Adrenal gland (tissue), 12 donors: Measurements from ENCODE around the gene MGAT5. TPM values are rescaled to one million over a fixed set of nuclear protein-coding genes. Genes with fewer than 3 reads are reported as not detected.

ENCODE experiments used
- DNase-seq, 7 donors: peaks; one replicate each; pipeline ENCODE4 v3.0.0-alpha.2; 2019 to 2020
- H3K27ac ChIP-seq, 5 donors: fragments of 200-600 bp; sonication (generic) in 4 of 5; 1 replicate in 3 of 5; 2 replicates in 2 of 5; pipeline versions ENCODE4 v1.5.1 to v1.8.0; 2016 to 2020; ENCODE audit warnings: mild to moderate bottlenecking in 1 of 5
- H3K27me3 ChIP-seq: fragments of 200-600 bp; 2 replicates; pipeline ENCODE4 v1.8.0; 2021
- H3K36me3 ChIP-seq, 2 donors: fragments of 200-600 bp; replicated peaks in 1 of 2; 1 replicate in 1 of 2; 2 replicates in 1 of 2; pipeline versions ENCODE4 v1.5.1 to v1.8.0; 2018 to 2022
- H3K4me1 ChIP-seq, 2 donors: fragments of 200-600 bp; replicated peaks in 1 of 2; 1 replicate in 1 of 2; 2 replicates in 1 of 2; pipeline versions ENCODE4 v1.5.1 to v1.8.0; 2018 to 2021
- H3K4me3 ChIP-seq, 4 donors: fragments of 200-600 bp; sonication (generic) in 3 of 4; one replicate each; pipeline ENCODE4 v1.5.1; 2016 to 2018
- H3K9me3 ChIP-seq, 3 donors: fragments of 200-600 bp; sonication (generic) in 1 of 3; replicated peaks in 1 of 3; 1 replicate in 2 of 3; 2 replicates in 1 of 3; pipeline versions ENCODE4 v1.5.1 to v1.8.0; 2016 to 2021
- CTCF ChIP-seq, 6 experiments: fragments of 450-650 bp in 4 of 6; fragments of 200-600 bp in 2 of 6; sonication (generic) in 1 of 6; IDR thresholded peaks; 1 replicate in 5 of 6; 2 replicates in 1 of 6; pipeline versions ENCODE4 v1.5.1 to v1.8.0; 2016 to 2021; ENCODE audit warnings: antibody characterized with exemption in 6 of 6, mild to moderate bottlenecking in 2 of 6, moderate library complexity in 1 of 6
- POLR2A ChIP-seq, 2 donors: fragments of 450-650 bp; IDR thresholded peaks; one replicate each; pipeline ENCODE4 v1.6.1; 2017; ENCODE audit warnings: antibody characterized with exemption in 2 of 2, mild to moderate bottlenecking in 2 of 2, moderate library complexity in 1 of 2
- WGBS, 4 donors: extraction: QIAGEN DNeasy Blood & Tissue Kit in 2 of 4; methylation state at CpG; one replicate each; pipeline versions ENCODE4 v1.1.5 to v1.1.7; 2013 to 2017; 5-methylcytosine and 5-hydroxymethylcytosine counted together
- intact Hi-C, 2 donors: fragments of 100-400 bp; cut with DNase I; formaldehyde crosslinking; loops; one replicate each; pipeline versions ENCODE4 v1.14.1 to v1.15.0; 2022 to 2023
- polyA plus RNA-seq, 3 donors: library from polyadenylated mRNA; stranded (reverse); fragments of 200-250 nt in 2 of 3; fragments of 350-450 nt in 1 of 3; fragmentation: Illumina TruSeq in 1 of 3; extraction: RNeasy Lipid Tissue Mini Kit (QIAGEN cat#74804) in 1 of 3; gene quantifications; one replicate each; pipeline ENCODE4 v1.2.3, GENCODE V29; 2013 to 2014
- total RNA-seq, 9 donors: library from RNA; depleted of rRNA in 4 of 9; stranded (reverse); fragments of >200 nt in 4 of 9; fragments of 120-200 nt in 1 of 9; fragmentation: NEBNext Ultra II Directional in 1 of 9; extraction: Animal tissue kit (Norgen Biotek cat#: 25700) in 1 of 9; gene quantifications; one replicate each; pipeline versions ENCODE4 v1.1.0 to v1.2.4, GENCODE V29; 2013 to 2023
- donor health status: healthy with polysubstance abuse.
- donor health status: Bipolar disorder and iron deficiency.
- donor health status: DM: yes; HTN: yes; CAD: no.
- donor health status: DM: no; HTN: no; CAD: no.
- donor health status: DM: no; HTN: no; CAD: no.
- donor health status: DM: yes; HTN: yes; CAD: no.

Gene MGAT5
- total and polyA plus RNA-seq, 12 donors: 2.9 to 74.6 (median 41.1) TPM

GRCh38 chr2:134246154-134246874, 7.6 kb upstream of the MGAT5 start:
- Histone ChIP-seq H3K27ac (no peak overlapping the region), H3K36me3 (no peaks in the 10 kb centered on the region), H3K27me3 (no peaks in the 10 kb centered on the region), H3K4me1 (peaks cover 0 to 7% of the 10 kb centered on the region in 2 donors), H3K9me3 (no peaks in the 10 kb centered on the region), H3K4me3 (no peak overlapping the region)
- WGBS, 4 donors: 66 to 82% (median 79%) methylated on average over 7 of the region's 7 CpGs
- DNase-seq: no peak
- no peak for TF ChIP-seq CTCF (IDR thresholded peaks at IDR 0.05)
- no peak for TF ChIP-seq POLR2A (IDR thresholded peaks at IDR 0.05)
- intact Hi-C loops: loop anchor here (5.0 to 10.0 kb wide), 4 partner anchors 122 to 362 kb away; no protein-coding TSS in a partner anchor

- TF ChIP-seq POLR2A (IDR thresholded peaks at IDR 0.05) (no peak), CTCF (IDR thresholded peaks at IDR 0.05) (no peak)
- no peak overlapping the region for H3K27ac ChIP-seq
- H3K9me3 ChIP-seq: no peaks in the 10 kb centered on the region
- no peaks in the 10 kb centered on the region for H3K27me3 ChIP-seq
- intact Hi-C loops: loop anchor here (5.0 to 10.0 kb wide), 4 partner anchors 123 to 363 kb away; no protein-coding TSS in a partner anchor
- 79 to 96% (median 93%) methylated on average over 1 of the region's 1 CpG for whole genome bisulfite sequencing, 4 donors
- DNase-seq: no peak
- H3K4me1 ChIP-seq: peaks cover 0 to 7% of the 10 kb centered on the region in 2 donors
- H3K36me3 ChIP-seq: no peaks in the 10 kb centered on the region
- H3K4me3 ChIP-seq: no peak overlapping the region
These were observed 6.2 kb upstream of the MGAT5 start for GRCh38 chr2:134247679-134248078.

GRCh38 chr2:134248913-134249312, 5.0 kb upstream of the MGAT5 start:
- no peaks in the 10 kb centered on the region for H3K9me3 ChIP-seq
- H3K27me3 ChIP-seq: no peaks in the 10 kb centered on the region
- peaks cover 0 to 7% of the 10 kb centered on the region in 2 donors for H3K4me1 ChIP-seq
- H3K4me3 ChIP-seq: no peak overlapping the region
- intact Hi-C loops: loop anchor here (5.0 to 10.0 kb wide), 4 partner anchors 124 to 364 kb away; no protein-coding TSS in a partner anchor
- no peaks in the 10 kb centered on the region for H3K36me3 ChIP-seq
- no peak overlapping the region for H3K27ac ChIP-seq
- no peak for DNase-seq
- 88 to 100% (median 97%) methylated on average over 2 of the region's 2 CpGs for WGBS, 4 donors
- TF ChIP-seq CTCF (IDR thresholded peaks at IDR 0.05) (no peak), POLR2A (IDR thresholded peaks at IDR 0.05) (no peak)

GRCh38 chr2:134249755-134250154, 4.1 kb upstream of the MGAT5 start:
- no peak for DNase-seq
- Histone ChIP-seq H3K36me3 (no peaks in the 10 kb centered on the region), H3K27me3 (no peaks in the 10 kb centered on the region), H3K4me1 (peaks cover 0 to 7% of the 10 kb centered on the region in 2 donors), H3K27ac (no peak overlapping the region), H3K9me3 (no peaks in the 10 kb centered on the region), H3K4me3 (no peak overlapping the region)
- 95 to 98% (median 97%) methylated on average over 2 of the region's 2 CpGs for WGBS, 4 donors
- intact Hi-C loops: loop anchor here (5.0 to 10.0 kb wide), 4 partner anchors 125 to 365 kb away; no protein-coding TSS in a partner anchor
- TF ChIP-seq POLR2A (IDR thresholded peaks at IDR 0.05): no peak
- TF ChIP-seq CTCF (IDR thresholded peaks at IDR 0.05): no peak
